Esophagus muscularis mucosa (tissue), 4 donors: ENCODE results near the gene TIGAR. TPM values are rescaled to one million over a fixed set of nuclear protein-coding genes. Genes with fewer than 3 reads are reported as not detected.

Source experiments
- DNase-seq: peaks from one replicate; pipeline ENCODE4 v3.0.0-alpha.2; 2017; ENCODE audit errors: extremely low spot score
- H3K27ac ChIP-seq, 4 donors: fragments of 200-600 bp; sonication (generic); replicated peaks in 1 of 4; 1 replicate in 3 of 4; 2 replicates in 1 of 4; pipeline ENCODE4 v1.5.1; 2016 to 2019; ENCODE audit warnings: mild to moderate bottlenecking in 1 of 4
- H3K27me3 ChIP-seq, 4 donors: fragments of 200-600 bp; sonication (generic); one replicate each; pipeline versions ENCODE4 v1.5.1 to v1.6.0; 2016 to 2019
- H3K36me3 ChIP-seq, 4 donors: fragments of 200-600 bp; sonication (generic); one replicate each; pipeline ENCODE4 v1.5.1; 2016 to 2019
- H3K4me1 ChIP-seq, 4 donors: fragments of 200-600 bp; sonication (generic); one replicate each; pipeline ENCODE4 v1.5.1; 2016 to 2019
- H3K4me3 ChIP-seq, 4 donors: fragments of 200-600 bp; sonication (generic); 1 replicate in 2 of 4; 2 replicates in 2 of 4; pipeline ENCODE4 v1.5.1; 2016 to 2019; ENCODE audit warnings: mild to moderate bottlenecking in 4 of 4, moderate library complexity in 1 of 4
- H3K9me3 ChIP-seq, 4 donors: fragments of 200-600 bp; sonication (generic); 1 replicate in 3 of 4; 2 replicates in 1 of 4; pipeline ENCODE4 v1.5.1; 2016 to 2019
- CTCF ChIP-seq, 3 experiments: fragments of 200-600 bp in 2 of 3; fragments of 450-650 bp in 1 of 3; sonication (generic) in 2 of 3; IDR thresholded peaks; one replicate each; pipeline ENCODE4 v1.5.1; 2017 to 2019; ENCODE audit warnings: antibody characterized with exemption in 3 of 3, mild to moderate bottlenecking in 2 of 3, moderate library complexity in 1 of 3
- EP300 ChIP-seq: sonication (generic); formaldehyde crosslinking; IDR thresholded peaks from one replicate; pipeline ENCODE4 v1.6.1; 2017; ENCODE audit warnings: antibody characterized with exemption
- POLR2A ChIP-seq: fragments of 450-650 bp; IDR thresholded peaks from one replicate; pipeline ENCODE4 v1.6.1; 2017; ENCODE audit warnings: antibody characterized with exemption, moderate library complexity, mild to moderate bottlenecking, low read depth
- POLR2AphosphoS5 ChIP-seq, 2 donors: sonication (generic); formaldehyde crosslinking; IDR thresholded peaks; one replicate each; pipeline ENCODE4 v1.6.1; 2017; ENCODE audit warnings: antibody characterized with exemption in 2 of 2
- WGBS: methylation state at CpG from one replicate; pipeline ENCODE4 v1.1.5; 2018; 5-methylcytosine and 5-hydroxymethylcytosine counted together
- intact Hi-C: fragments of 100-400 bp; cut with DNase I; formaldehyde crosslinking; loops from one replicate; pipeline ENCODE4 v1.15.1; 2023
- total RNA-seq, 4 donors: library from RNA; depleted of rRNA; stranded (reverse); fragments of >200 nt; gene quantifications; one replicate each; pipeline versions ENCODE4 v1.1.0 to v1.2.1, GENCODE V29; 2016

The TIGAR gene
- 1 to 10 TPM; 6.6 to 7.6 (median 7.4) TPM for total RNA-seq

GRCh38 chr12:4320853-4321701, at the start of gene TIGAR:
TIGAR (plus strand) TSS chr12:4321213; CDS start chr12:4321272, 59 bp downstream.
- no peaks in the 10 kb centered on the region for H3K27me3 ChIP-seq
- peaks cover 12 to 43% (median 33%) of the 10 kb centered on the region in 4 donors for H3K4me1 ChIP-seq
- intact Hi-C loops: no loop called here
- peak; percentile 88 for TF ChIP-seq POLR2A
- no peak for TF ChIP-seq EP300
- peak; percentile 93 to 99 for TF ChIP-seq POLR2AphosphoS5 (IDR thresholded peaks at IDR 0.05)
- TF ChIP-seq CTCF (IDR thresholded peaks at IDR 0.05): peak in 1 of 3 experiments; percentile 20
- H3K4me3 ChIP-seq: peak within 1 kb of the TSS; percentile 74 to 93 (median 82)
- H3K36me3 ChIP-seq: no peaks in the 10 kb centered on the region
- peak; percentile 96 for DNase-seq
- 0% methylated on average over 12 of the region's 76 CpGs for WGBS
- no peaks in the 10 kb centered on the region for H3K9me3 ChIP-seq
- H3K27ac ChIP-seq: peak within 1 kb of the TSS; percentile 84 to 98 (median 92)

- 2% methylated on average over 32 of the region's 43 CpGs for WGBS
- peaks cover 0 to 5% (median 2%) of the 10 kb centered on the region in 4 donors for H3K27me3 ChIP-seq
- DNase-seq: peak; percentile 95
- peak overlapping the region; percentile 71 to 98 (median 76) for H3K4me3 ChIP-seq
- H3K4me1 ChIP-seq: peaks cover 37 to 57% (median 53%) of the 10 kb centered on the region in 4 donors
- H3K9me3 ChIP-seq: no peaks in the 10 kb centered on the region
- peak overlapping the region; percentile 93 to 98 (median 97) for H3K27ac ChIP-seq
- intact Hi-C loops: no loop called here
- no peak for TF ChIP-seq CTCF (IDR thresholded peaks at IDR 0.05)
- TF ChIP-seq POLR2A: peak; percentile 37
- peak; percentile 80 to 87 for TF ChIP-seq POLR2AphosphoS5 (IDR thresholded peaks at IDR 0.05)
- peaks cover 0 to 3% (median 0%) of the 10 kb centered on the region in 4 donors for H3K36me3 ChIP-seq
These were observed 49.1 kb upstream of the TIGAR start for GRCh38 chr12:4271717-4272423.

- TF ChIP-seq POLR2A (no peak), POLR2AphosphoS5 (IDR thresholded peaks at IDR 0.05) (peak; percentile 4 to 56)
- Histone ChIP-seq H3K27ac (peak overlapping the region; percentile 93 to 98 (median 97)), H3K4me1 (peaks cover 45 to 65% (median 61%) of the 10 kb centered on the region in 4 donors), H3K27me3 (peaks cover 0 to 5% (median 2%) of the 10 kb centered on the region in 4 donors), H3K36me3 (peaks cover 0 to 9% (median 3%) of the 10 kb centered on the region in 4 donors), H3K4me3 (peak overlapping the region; percentile 71 to 98 (median 76)), H3K9me3 (no peaks in the 10 kb centered on the region)
- WGBS: under 1% methylated on average over 13 of the region's 62 CpGs
- no peak for DNase-seq
- intact Hi-C loops: no loop called here
These were observed 48.4 kb upstream of the TIGAR start for GRCh38 chr12:4272424-4273272.

DNA sequence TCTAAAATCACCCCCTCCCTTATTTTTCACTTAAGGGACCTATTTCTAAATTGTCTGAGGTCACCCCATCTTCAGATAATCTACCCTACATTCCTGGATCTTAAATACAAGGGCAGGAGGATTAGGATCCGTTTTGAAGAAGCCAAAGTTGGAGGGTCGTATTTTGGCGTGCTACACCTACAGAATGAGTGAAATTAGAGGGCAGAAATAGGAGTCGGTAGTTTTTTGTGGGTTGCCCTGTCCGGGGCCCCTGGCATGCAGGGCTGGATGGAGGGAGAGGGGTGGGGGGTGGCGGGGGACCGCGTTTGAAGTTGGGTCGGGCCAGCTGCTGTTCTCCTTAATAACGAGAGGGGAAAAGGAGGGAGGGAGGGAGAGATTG, 47.8 kb upstream of the TIGAR start:
- Histone ChIP-seq H3K4me1 (peaks cover 51 to 71% (median 67%) of the 10 kb centered on the region in 4 donors), H3K36me3 (peaks cover 0 to 12% (median 9%) of the 10 kb centered on the region in 4 donors), H3K4me3 (peak overlapping the region; percentile 71 to 98 (median 76)), H3K27me3 (peaks cover 0 to 5% (median 2%) of the 10 kb centered on the region in 4 donors), H3K9me3 (no peaks in the 10 kb centered on the region), H3K27ac (peak overlapping the region; percentile 93 to 98 (median 97))
- WGBS: 0% methylated on average over 10 of the region's 10 CpGs
- TF ChIP-seq CTCF (IDR thresholded peaks at IDR 0.05) (no peak), POLR2AphosphoS5 (IDR thresholded peaks at IDR 0.05) (no peak)
- intact Hi-C loops: no loop called here
- DNase-seq: no peak
